H1 (cell line): ENCODE data around the gene HSD17B3. TPM values are rescaled to one million over a fixed set of nuclear protein-coding genes. Genes with fewer than 3 reads are reported as not detected.

ENCODE experiments used
- CTCF ChIA-PET: fragments of 300-600 bp; sonication (Branson Sonifier 250); formaldehyde crosslinking; loops from one replicate; lab custom pipeline; 2021; ENCODE audit not compliant: partially characterized antibody; lab: Charles Lee
- POLR2A ChIA-PET: fragments of 300-600 bp; sonication (Branson Sonifier 250); formaldehyde crosslinking; loops from one replicate; lab custom pipeline; 2021; ENCODE audit warnings: inconsistent platforms; ENCODE audit not compliant: partially characterized antibody; lab: Charles Lee
- DNase-seq, 2 experiments: peaks; one replicate each; pipeline versions ENCODE4 v3.0.0 to v3.0.0-alpha.2; 2010 to 2022; ENCODE audit warnings: low spot score in 2 of 2, low read depth in 1 of 2, mixed read lengths in 1 of 2
- FAIRE-seq: peaks from 2 replicates; lab custom pipeline; 2011; peaks lifted over from hg19 to GRCh38; lab: Jason Lieb, UNC
- H2AFZ ChIP-seq: 2 replicates; pipeline ENCODE4 v1.8.1; 2012; ENCODE audit warnings: low read length, inconsistent platforms
- H2AK5ac ChIP-seq: 2 replicates; pipeline ENCODE4 v1.6.1; 2013; ENCODE audit warnings: low read depth, low read length
- H2BK120ac ChIP-seq: replicated peaks from 2 replicates; pipeline ENCODE3; 2013; ENCODE audit warnings: low read depth, low read length, inconsistent platforms
- H2BK12ac ChIP-seq: 2 replicates; pipeline ENCODE4 v1.6.1; 2013; ENCODE audit warnings: low read depth, low read length
- H2BK15ac ChIP-seq: 2 replicates; pipeline ENCODE4 v1.6.1; 2013; ENCODE audit warnings: low read length
- H2BK20ac ChIP-seq: 2 replicates; pipeline ENCODE4 v1.6.1; 2013; ENCODE audit warnings: low read length
- H2BK5ac ChIP-seq: 2 replicates; pipeline ENCODE4 v1.6.1; 2013; ENCODE audit warnings: low read depth, low read length
- H3K14ac ChIP-seq: 2 replicates; pipeline ENCODE4 v1.6.1; 2013; ENCODE audit warnings: inconsistent platforms; ENCODE audit not compliant: insufficient read length
- H3K18ac ChIP-seq: 2 replicates; pipeline ENCODE4 v1.6.1; 2013; ENCODE audit warnings: low read length; ENCODE audit errors: extremely low read depth
- H3K23ac ChIP-seq: 2 replicates; pipeline ENCODE4 v1.6.1; 2013; ENCODE audit warnings: inconsistent platforms; ENCODE audit not compliant: insufficient read length
- H3K23me2 ChIP-seq: 2 replicates; pipeline ENCODE4 v1.6.1; 2013; ENCODE audit warnings: low read depth, low read length
- H3K27ac ChIP-seq: 2 replicates; pipeline ENCODE4 v1.6.1; 2011; ENCODE audit warnings: low read depth, low read length, inconsistent platforms
- H3K27me3 ChIP-seq, 4 experiments: replicated peaks in 1 of 4; 1 replicate in 1 of 4; 2 replicates in 3 of 4; pipeline versions ENCODE4 v1.6.1 to v1.8.1; 2011 to 2013; ENCODE audit warnings: low read length in 3 of 4, mild to moderate bottlenecking in 3 of 4, inconsistent platforms in 2 of 4, mixed read lengths in 2 of 4, moderate library complexity in 1 of 4; ENCODE audit not compliant: control insufficient read depth in 3 of 4, insufficient read depth in 3 of 4; ENCODE audit errors: extremely low read depth in 1 of 4
- H3K36me3 ChIP-seq, 4 experiments: 2 replicates each; pipeline versions ENCODE4 v1.6.1 to v1.8.1; 2011 to 2013; ENCODE audit warnings: mild to moderate bottlenecking in 4 of 4, low read length in 3 of 4, moderate library complexity in 2 of 4, control low read depth in 1 of 4, inconsistent platforms in 1 of 4; ENCODE audit not compliant: insufficient read depth in 4 of 4, control insufficient read depth in 2 of 4
- H3K4ac ChIP-seq: replicated peaks from 2 replicates; pipeline ENCODE3; 2013; ENCODE audit warnings: low read length, low read depth, mixed read lengths, inconsistent platforms; ENCODE audit not compliant: insufficient read length
- H3K4me1 ChIP-seq, 4 experiments: replicated peaks in 1 of 4; 1 replicate in 1 of 4; 2 replicates in 3 of 4; pipeline versions ENCODE4 v1.6.1 to v1.8.1; 2011 to 2013; ENCODE audit warnings: low read length in 3 of 4, inconsistent platforms in 2 of 4, mixed read lengths in 1 of 4; ENCODE audit not compliant: insufficient read depth in 4 of 4, control insufficient read depth in 3 of 4
- H3K4me2 ChIP-seq, 2 experiments: 2 replicates each; pipeline versions ENCODE4 v1.6.1 to v1.8.1; 2011 to 2013; ENCODE audit warnings: low read depth in 2 of 2, low read length in 2 of 2, control low read depth in 1 of 2, inconsistent platforms in 1 of 2, mild to moderate bottlenecking in 1 of 2; ENCODE audit not compliant: insufficient read depth in 1 of 2
- H3K4me3 ChIP-seq, 4 experiments: fragments of 200-600, 300-600 bp in 1 of 4; sonication (generic), shearing (Covaris generic), sonication (Bioruptor Twin) in 1 of 4; 2 replicates each; pipeline versions ENCODE4 v1.5.1 to v1.8.1; 2011 to 2016; ENCODE audit warnings: low read length in 4 of 4, low read depth in 3 of 4, control low read depth in 2 of 4, inconsistent platforms in 2 of 4, mild to moderate bottlenecking in 2 of 4, mixed read lengths in 1 of 4, moderate library complexity in 1 of 4; ENCODE audit not compliant: insufficient read depth in 2 of 4; ENCODE audit errors: extremely low read depth in 1 of 4
- H3K56ac ChIP-seq: replicated peaks from 2 replicates; pipeline ENCODE3; 2013; ENCODE audit warnings: low read depth, mild to moderate bottlenecking, mixed read lengths, low read length, inconsistent platforms; ENCODE audit not compliant: insufficient read length
- H3K79me1 ChIP-seq: 2 replicates; pipeline ENCODE4 v1.6.1; 2013; ENCODE audit warnings: low read depth, low read length, control low read depth
- H3K79me2 ChIP-seq, 2 experiments: 2 replicates each; pipeline versions ENCODE4 v1.6.1 to v1.8.1; 2012 to 2013; ENCODE audit warnings: low read length in 2 of 2, mild to moderate bottlenecking in 2 of 2, inconsistent platforms in 1 of 2; ENCODE audit not compliant: insufficient read depth in 2 of 2, control insufficient read depth in 1 of 2
- H3K9ac ChIP-seq, 4 experiments: replicated peaks in 1 of 4; 1 replicate in 1 of 4; 2 replicates in 3 of 4; pipeline versions ENCODE4 v1.6.1 to v1.8.1; 2011 to 2013; ENCODE audit warnings: low read depth in 3 of 4, low read length in 3 of 4, control low read depth in 2 of 4, mild to moderate bottlenecking in 2 of 4, moderate library complexity in 2 of 4, inconsistent platforms in 1 of 4; ENCODE audit errors: extremely low read depth in 1 of 4
- H3K9me3 ChIP-seq, 2 experiments: 2 replicates each; pipeline versions ENCODE4 v1.6.1 to v1.8.1; 2012 to 2013; ENCODE audit warnings: mild to moderate bottlenecking in 2 of 2, moderate library complexity in 2 of 2, control low read depth in 1 of 2, inconsistent platforms in 1 of 2, low read depth in 1 of 2, low read length in 1 of 2, mixed read lengths in 1 of 2; ENCODE audit not compliant: insufficient read depth in 2 of 2
- H4K20me1 ChIP-seq, 2 experiments: replicated peaks in 1 of 2; 2 replicates each; pipeline versions ENCODE3 to v1.8.1; 2011 to 2013; ENCODE audit warnings: inconsistent platforms in 2 of 2, low read length in 2 of 2, mild to moderate bottlenecking in 1 of 2; ENCODE audit not compliant: insufficient read depth in 2 of 2, control insufficient read depth in 1 of 2
- H4K5ac ChIP-seq: 2 replicates; pipeline ENCODE4 v1.6.1; 2013; ENCODE audit warnings: low read length, low read depth, mixed read lengths, inconsistent platforms; ENCODE audit not compliant: insufficient read length
- H4K8ac ChIP-seq: 2 replicates; pipeline ENCODE4 v1.8.0; 2013; ENCODE audit warnings: mild to moderate bottlenecking, moderate library complexity, low read length, inconsistent platforms; ENCODE audit not compliant: insufficient read depth; ENCODE audit errors: extremely low read depth
- H4K91ac ChIP-seq: replicated peaks from 2 replicates; pipeline ENCODE3; 2013; ENCODE audit warnings: low read length, mixed read lengths, inconsistent platforms; ENCODE audit not compliant: insufficient read length
- CREB1 ChIP-seq: IDR thresholded peaks from 2 replicates; pipeline ENCODE4 v1.6.1; 2012; ENCODE audit warnings: inconsistent platforms
- FOSL1 ChIP-seq: IDR thresholded peaks from 2 replicates; pipeline ENCODE4 v1.6.1; 2011; ENCODE audit warnings: mild to moderate bottlenecking, low read depth, low read length, moderate library complexity; ENCODE audit not compliant: insufficient read depth
- GTF2F1 ChIP-seq: IDR thresholded peaks from 2 replicates; pipeline ENCODE4 v1.6.1; 2012; ENCODE audit warnings: low read depth, low read length, improper control_type of control experiment, borderline replicate concordance
- HDAC6 ChIP-seq: IDR thresholded peaks from one replicate; pipeline ENCODE4 v1.7.1; 2012; ENCODE audit warnings: low read depth, mild to moderate bottlenecking, inconsistent platforms, low read length, moderate library complexity
- JUND ChIP-seq: IDR thresholded peaks from 2 replicates; pipeline ENCODE4 v1.6.1; 2011; ENCODE audit warnings: mild to moderate bottlenecking, improper control_type of control experiment, low read length
- KDM5A ChIP-seq: fragments of 200-600 bp; IDR thresholded peaks from 2 replicates; pipeline ENCODE4 v1.7.1; 2012; ENCODE audit warnings: mild to moderate bottlenecking, low read length, inconsistent platforms, mixed read lengths
- POLR2AphosphoS5 ChIP-seq: IDR thresholded peaks from 2 replicates; pipeline ENCODE4 v1.6.1; 2011; ENCODE audit warnings: low read depth, low read length
- RBBP5 ChIP-seq: IDR thresholded peaks from 2 replicates; pipeline ENCODE4 v1.7.1; 2012; ENCODE audit warnings: low read depth, mild to moderate bottlenecking, inconsistent platforms, low read length, moderate library complexity, borderline replicate concordance
- RFX5 ChIP-seq: IDR thresholded peaks from 2 replicates; pipeline ENCODE4 v1.6.1; 2011; ENCODE audit warnings: low read depth, low read length, improper control_type of control experiment, borderline replicate concordance
- SAP30 ChIP-seq: fragments of 300-600 bp; sonication (generic); IDR thresholded peaks from 2 replicates; pipeline ENCODE4 v1.7.1; 2012; ENCODE audit warnings: low read length, moderate library complexity, mild to moderate bottlenecking, inconsistent platforms; ENCODE audit not compliant: insufficient read depth, insufficient replicate concordance
- SRF ChIP-seq: IDR thresholded peaks from 2 replicates; pipeline ENCODE4 v1.6.1; 2011; ENCODE audit warnings: mild to moderate bottlenecking, low read depth, low read length, moderate library complexity
- TCF12 ChIP-seq: IDR thresholded peaks from 2 replicates; pipeline ENCODE4 v1.6.1; 2011; ENCODE audit warnings: low read depth, mild to moderate bottlenecking, low read length
- USF2 ChIP-seq: IDR thresholded peaks from 2 replicates; pipeline ENCODE4 v1.6.1; 2011; ENCODE audit warnings: low read length, improper control_type of control experiment
- YY1 ChIP-seq: IDR thresholded peaks from 2 replicates; pipeline ENCODE4 v1.6.1; 2011; ENCODE audit warnings: low read depth, mild to moderate bottlenecking, low read length
- ZNF274 ChIP-seq: IDR thresholded peaks from 2 replicates; pipeline ENCODE4 v1.7.0; 2012; ENCODE audit warnings: low read length, borderline replicate concordance; ENCODE audit errors: extremely low read depth
- WGBS, 2 experiments: shearing (Covaris generic) in 1 of 2; methylation state at CpG; one replicate each; pipeline versions ENCODE4 v1.1.6 to v1.1.7; 2013 to 2015; ENCODE audit warnings: low lambda C conversion rate in 2 of 2, mixed read lengths in 2 of 2, inconsistent platforms in 1 of 2, low coverage in 1 of 2, missing lambda C conversion rate in 1 of 2; ENCODE audit not compliant: insufficient replicate concordance in 2 of 2, insufficient coverage in 1 of 2, insufficient read length in 1 of 2; ENCODE audit errors: extremely low coverage in 1 of 2, missing lambda C conversion rate in 1 of 2; 5-methylcytosine and 5-hydroxymethylcytosine counted together
- polyA plus RNA-seq, 7 experiments: library from polyadenylated mRNA; depleted of rRNA in 3 of 7; stranded (reverse) in 5 of 7; unstranded in 2 of 7; fragments of >200 nt in 5 of 7; fragments of 200-250 nt in 2 of 7; gene quantifications; 1 replicate in 5 of 7; 2 replicates in 1 of 7; 4 replicates in 1 of 7; pipeline versions ENCODE4 v1.2.1 to v1.2.3, GENCODE V29; 2011 to 2013; ENCODE audit warnings: missing spikeins in 2 of 7, mixed read lengths in 2 of 7
- total RNA-seq: library from RNA; stranded (reverse); fragmentation: NEBNext Ultra II Directional; extraction: Animal tissue kit (Norgen Biotek cat#: 25700); gene quantifications from 2 replicates; pipeline ENCODE4 v1.2.1, GENCODE V29; 2021

Gene HSD17B3
- total and polyA plus RNA-seq, 2 of the 8 experiments (the other 6 are each of a cell fraction or from before 2014, with no cell fraction given): not detected

DNA sequence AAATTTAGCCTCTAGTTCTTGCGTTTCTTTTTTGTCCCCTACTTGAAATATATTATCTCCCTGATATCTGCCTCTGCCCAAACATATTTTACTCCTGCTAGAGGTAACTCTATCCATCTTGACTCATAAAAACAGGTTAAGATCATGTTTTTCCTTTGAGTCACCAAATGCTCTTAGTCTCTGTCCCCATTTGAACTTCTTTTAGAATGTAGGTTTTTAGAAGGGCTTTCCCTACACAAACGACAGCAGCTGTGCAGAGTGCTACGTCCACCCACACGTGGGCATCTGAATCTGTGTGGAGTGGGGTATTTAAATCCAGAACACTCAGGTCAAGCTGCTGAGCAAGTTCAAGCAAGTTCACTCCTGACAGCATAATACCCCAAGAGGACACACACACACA lies 2.2 kb downstream of the HSD17B3 start:
- Histone ChIP-seq H2AK5ac (no peak overlapping the region), H2BK12ac (no peak overlapping the region), H3K4me1 (no peaks in the 10 kb centered on the region; a peak in 1 of 7 replicates), H3K79me1 (no peaks in the 10 kb centered on the region), H3K27me3 (no peaks in the 10 kb centered on the region), H2AFZ (no peak overlapping the region), H3K27ac (no peak overlapping the region), H3K4ac (no peak overlapping the region), H2BK15ac (no peak overlapping the region), H3K9me3 (no peaks in the 10 kb centered on the region), H3K9ac (no peak overlapping the region), H3K36me3 (no peaks in the 10 kb centered on the region), H4K20me1 (no peaks in the 10 kb centered on the region), H3K4me2 (no peak overlapping the region), H3K23ac (no peak overlapping the region), H3K14ac (no peak overlapping the region), H2BK5ac (no peak overlapping the region), H3K56ac (no peak overlapping the region), H4K91ac (no peak overlapping the region), H3K4me3 (no peak overlapping the region), H2BK120ac (no peak overlapping the region), H2BK20ac (no peak overlapping the region), H3K23me2 (no peaks in the 10 kb centered on the region; the same call in 1 of the 2 replicates), H3K79me2 (no peaks in the 10 kb centered on the region), H4K5ac (no peak overlapping the region), H3K18ac (no peak overlapping the region), H4K8ac (no peak overlapping the region)
- ChIA-PET CTCF (interaction anchor here (0.6 to 2.0 kb wide), 5 partner anchors 9 to 67 kb away, joined by 3 to 6 read pairs (median 3); no protein-coding TSS in a partner anchor), POLR2A (no interaction called here)
- DNase-seq (no peak), FAIRE-seq (no peak)
- WGBS, 2 experiments: 90% methylated on average over 4 of the region's 4 CpGs; no CpG with 5 or more reads in 1 of the 2 experiments
- TF ChIP-seq YY1 (no peak), SRF (no peak), CREB1 (no peak), POLR2AphosphoS5 (no peak), TCF12 (no peak), RFX5 (no peak), HDAC6 (no peak), KDM5A (no peak), USF2 (no peak), RBBP5 (no peak), FOSL1 (no peak), JUND (no peak), GTF2F1 (no peak), SAP30 (no peak), ZNF274 (no peak)
